Measurements from ENCODE around the gene APBB2.

Gene APBB2

DNA sequence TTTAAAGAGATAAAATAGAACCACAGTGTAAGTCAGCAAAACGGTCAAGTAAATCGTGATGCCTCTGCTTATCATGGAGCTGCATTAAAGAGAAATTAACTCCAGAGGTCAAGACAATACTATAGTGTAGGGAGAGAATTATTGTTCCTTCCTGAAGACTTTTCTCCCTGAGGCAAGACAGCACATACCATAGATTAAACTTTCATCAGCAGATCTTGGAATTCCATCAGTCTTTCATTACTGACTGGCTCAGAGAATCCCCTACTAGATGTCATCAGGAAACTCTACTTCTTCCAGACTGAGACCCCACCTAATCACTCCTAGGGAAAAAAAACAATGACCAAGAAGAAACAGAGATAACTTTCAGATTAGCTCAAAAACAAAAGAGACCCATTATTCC lies 333.2 kb downstream of the APBB2 start:
- no peak for DNase-seq

DNA sequence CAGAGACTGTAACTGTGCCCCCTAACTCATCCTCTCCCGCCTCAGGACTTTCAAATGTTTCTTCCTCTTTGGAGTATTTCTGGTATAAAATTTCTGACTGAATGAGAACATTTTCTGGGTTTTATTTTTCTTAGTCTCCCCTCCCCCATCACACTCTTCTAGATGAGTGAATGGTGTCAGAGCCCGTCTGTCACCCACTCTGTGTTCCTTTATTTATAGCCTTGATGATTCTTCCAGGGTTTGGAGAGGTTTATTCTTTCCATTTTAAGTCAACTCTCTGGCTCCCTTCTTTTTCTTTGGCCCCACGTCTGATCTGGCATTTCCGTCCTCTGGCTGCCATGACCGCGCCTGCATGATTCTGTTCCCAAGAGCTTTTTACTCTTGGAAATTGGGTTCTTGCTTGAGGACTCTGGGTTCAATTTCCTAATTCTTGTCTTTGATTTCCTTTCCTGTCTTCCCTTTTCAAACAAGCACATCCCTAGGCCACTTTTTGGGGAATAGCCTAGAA lies 335.7 kb downstream of the APBB2 start:
- no peak for DNase-seq

DNA sequence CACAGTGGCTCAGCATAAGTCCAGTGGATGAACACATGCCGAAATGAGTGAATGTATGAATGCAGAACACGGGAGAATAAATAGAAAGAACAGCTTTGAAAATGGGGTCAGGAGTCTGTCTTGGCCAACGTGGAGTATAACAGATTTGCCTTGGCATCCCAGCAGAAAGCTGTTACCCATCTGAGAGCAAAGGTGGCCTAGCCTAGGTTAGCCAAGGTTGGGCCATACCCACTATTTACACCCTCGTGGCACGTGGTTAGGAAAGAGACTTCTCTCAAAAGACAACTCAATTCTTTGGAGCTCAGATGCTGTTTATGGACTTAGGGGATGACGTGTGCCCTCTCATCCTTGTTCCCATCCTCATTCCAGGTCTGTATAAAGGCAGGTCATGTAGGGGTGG lies 337.3 kb downstream of the APBB2 start:
- DNase-seq, result no peak

DNA sequence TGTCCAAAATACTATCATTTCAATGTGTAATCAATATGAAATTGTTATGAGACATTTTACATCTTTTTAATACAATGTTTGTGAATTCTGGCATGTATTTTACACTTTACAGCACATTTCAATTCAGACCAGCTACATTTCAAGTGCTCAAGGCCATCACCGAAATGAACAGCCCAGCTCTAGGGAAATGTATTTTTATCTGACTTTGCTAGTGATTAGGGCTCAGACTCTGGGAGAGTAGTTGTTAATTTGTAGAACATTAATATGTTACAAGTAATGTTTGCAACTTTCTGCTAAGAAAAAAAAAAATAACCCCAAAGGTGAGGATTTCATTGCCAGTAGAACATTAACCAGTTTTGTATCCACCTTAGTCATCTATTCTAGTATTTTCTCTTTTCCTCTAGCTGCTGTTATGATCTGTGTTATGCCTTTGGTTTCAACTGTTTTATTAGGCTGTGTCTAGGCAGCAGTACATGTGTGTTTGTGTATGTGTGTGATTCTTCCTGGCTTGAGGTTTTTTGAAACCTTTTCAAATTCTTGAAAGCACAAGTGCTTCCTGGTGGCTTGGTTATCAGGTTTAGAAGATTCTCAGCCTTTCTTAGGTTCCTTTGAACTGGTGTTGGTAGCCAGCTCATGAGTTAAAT lies 338.7 kb downstream of the APBB2 start:
- DNase-seq, result no peak

DNA sequence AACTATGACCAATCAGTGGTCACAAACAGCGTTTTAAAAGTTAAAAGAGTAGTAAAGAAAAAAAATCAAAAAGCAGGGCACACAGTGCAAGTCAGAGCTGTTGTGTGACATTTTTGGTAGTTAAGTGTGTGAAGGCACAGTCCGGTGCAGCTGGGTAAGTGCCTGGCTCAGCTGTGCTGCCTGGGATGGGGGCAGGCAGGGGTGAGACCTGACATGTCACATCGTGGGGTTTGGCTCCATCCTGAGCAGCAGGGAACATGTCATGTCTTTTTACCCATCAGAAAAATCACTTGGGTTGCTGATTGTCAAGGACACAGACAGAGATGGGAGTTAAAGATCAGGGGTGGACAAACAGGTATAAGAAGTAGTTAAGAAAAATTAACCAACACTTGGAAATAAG lies 339.4 kb downstream of the APBB2 start:
- no peak for DNase-seq

DNA sequence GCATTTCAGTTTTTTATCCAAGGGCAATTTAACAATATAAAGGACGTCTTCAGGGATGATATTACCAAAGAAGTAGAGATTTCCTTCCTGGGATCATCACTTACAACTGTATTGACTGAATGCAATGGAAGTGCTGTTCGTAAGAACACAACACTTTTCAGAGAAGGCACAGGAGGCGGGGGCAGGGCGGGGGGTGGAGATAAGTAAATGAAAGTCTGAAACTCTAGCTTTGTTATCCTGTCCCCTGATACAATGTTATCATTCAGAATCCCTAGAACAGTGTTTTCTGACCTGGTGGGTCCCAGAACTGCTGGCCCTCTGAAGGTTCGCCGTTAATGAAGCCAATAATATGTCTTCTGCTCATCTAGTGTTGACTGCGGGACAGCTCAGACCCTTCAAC lies 340.0 kb downstream of the APBB2 start:
- no peak for DNase-seq

DNA sequence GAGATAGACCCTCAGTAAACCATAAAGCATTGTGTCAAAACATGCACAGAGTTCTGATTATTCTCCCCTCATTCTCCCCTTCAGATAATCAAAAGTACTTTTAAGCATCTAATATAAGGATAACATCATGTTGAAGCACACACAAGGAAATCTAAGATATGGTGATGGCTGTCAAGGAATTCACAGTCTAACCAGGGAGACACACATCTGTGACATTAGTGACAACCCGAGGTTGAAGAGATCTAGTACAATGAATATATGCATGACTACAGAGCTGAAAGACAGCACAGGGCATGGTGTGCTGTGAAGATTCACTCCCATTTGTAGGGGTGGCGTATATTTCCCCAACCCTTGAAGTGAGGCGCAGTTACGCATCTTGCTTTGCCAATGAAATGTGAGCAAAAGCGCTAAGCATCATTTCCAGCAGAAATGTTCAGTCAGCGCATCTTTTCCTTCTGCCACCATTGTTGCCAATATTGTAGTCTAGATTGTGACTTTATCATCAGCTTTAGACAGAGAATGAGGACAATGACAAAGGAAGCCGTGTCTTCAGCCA lies 342.6 kb downstream of the APBB2 start:
- no peak for DNase-seq

DNA sequence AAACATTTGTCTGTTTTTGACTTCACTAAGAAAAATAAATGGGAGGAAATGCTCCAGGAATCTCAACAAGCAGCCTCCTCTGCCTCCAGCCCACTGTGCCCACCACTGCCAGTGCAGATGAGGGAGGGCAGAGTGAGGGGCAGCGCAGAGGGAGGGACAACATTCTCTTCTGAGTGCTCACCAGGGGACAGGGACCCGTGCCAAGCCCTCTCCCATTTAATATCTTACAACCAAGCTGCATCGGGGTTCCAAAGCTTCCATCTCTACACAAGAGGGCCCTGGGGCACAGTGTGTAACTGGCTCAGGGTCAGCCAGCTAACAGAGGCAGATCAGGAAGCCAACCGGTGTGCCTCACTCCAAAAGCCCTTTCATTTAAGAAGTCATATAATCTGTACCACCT lies 344.2 kb downstream of the APBB2 start:
- no peak for DNase-seq

DNA sequence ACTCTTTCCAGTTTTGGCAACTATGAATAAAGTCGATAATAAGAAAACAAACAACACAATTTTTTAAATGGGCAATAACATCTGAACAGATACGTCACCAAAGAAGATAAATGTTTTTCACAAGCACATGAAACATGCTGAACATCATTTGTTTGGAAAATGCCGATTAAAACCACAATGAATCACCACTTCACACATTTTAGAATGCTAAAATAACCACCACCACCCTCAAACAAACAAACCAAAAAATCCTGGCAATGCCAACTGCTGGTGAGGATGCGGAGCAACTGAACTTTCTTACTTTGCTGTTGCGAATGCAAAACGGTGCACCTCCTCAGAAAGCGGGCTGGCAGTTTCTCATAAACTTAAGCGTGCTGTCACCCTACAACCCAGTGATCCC lies 348.6 kb downstream of the APBB2 start:
- DNase-seq, result no peak

DNA sequence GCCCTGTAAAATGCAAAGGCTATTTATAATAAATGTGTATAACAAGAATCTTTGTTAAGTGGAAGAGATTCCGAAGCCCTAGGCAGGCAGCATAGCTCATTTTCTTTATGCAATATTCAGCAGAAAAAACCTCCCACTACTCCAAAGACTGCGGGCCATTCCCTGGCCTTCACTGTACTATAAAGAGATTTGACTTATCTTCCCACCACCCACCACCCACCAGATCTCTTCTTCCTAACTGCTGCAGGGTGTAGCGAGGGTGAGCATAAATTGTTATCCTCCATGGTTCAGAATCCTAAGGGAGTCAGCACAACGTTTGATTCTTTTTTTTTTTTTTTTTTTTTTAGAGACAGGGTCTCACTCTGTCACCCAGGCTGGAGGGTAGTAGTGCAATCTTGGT lies 349.8 kb downstream of the APBB2 start:
- no peak for DNase-seq

DNA sequence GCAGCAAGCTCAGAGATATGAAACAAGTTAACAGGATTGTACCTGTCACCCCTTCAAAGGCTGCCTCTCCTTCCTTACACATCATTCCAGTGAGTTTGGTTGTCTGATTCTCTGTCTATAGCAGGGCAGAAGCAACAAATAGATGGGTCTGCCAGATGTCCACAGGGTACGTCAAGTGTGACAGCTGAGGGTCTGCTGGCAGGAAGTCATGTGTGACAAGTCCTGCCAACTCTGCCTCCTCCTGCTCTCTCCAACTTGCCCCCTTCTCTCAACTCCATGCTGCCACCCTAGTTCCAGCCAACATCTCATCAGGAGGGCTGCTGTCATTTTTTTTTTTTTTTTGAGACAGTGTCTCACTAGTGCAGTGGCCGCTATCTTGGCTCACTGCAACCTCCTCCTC lies 355.4 kb downstream of the APBB2 start:
- DNase-seq, result no peak

DNA sequence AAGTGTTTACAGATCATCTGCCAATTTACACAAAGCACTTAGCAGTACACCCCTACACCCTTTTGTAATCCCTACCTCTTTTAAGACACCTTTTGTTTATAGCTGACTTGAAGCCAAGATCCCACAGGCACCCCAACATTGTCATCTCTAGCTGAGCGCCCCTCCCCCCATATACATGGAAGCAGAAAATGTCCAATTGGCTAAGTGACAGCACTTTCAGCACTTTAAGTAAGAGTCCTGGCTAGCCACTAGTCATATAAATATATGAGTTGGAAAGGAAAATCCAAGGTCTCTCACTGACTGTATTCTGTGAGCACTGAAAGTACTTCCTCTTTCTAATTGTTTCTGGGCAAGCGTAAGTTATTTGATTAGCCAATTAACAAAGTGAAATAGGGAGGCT lies 356.4 kb downstream of the APBB2 start:
- no peak for DNase-seq

DNA sequence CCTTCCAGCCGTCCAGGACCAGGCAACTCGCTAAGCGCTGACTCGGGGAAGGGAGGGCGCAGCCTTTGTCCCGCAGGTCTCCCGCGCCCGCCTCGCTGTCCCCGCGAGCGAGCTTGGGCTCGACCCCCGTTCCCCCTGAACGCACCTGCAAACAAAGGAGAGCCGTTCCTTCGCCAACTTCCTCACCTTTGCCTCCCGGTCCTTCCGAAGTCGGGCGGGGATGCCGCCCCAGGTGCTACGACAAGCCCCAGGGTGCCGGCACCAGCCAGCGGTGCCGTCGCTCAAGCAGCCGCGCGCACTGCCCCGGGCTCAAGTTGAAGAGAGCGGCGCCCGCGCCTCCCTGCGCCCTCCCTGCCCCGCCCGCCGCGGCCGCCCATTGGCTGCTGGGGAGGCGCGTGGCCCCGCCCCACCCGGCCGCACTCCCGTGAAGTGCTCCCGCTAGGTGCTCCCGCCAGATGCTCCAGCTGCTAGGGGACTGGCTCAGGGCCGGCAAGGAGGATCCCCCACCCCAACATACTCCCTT lies 357.4 kb downstream of the APBB2 start:
- DNase-seq, result peak; percentile 3

DNA sequence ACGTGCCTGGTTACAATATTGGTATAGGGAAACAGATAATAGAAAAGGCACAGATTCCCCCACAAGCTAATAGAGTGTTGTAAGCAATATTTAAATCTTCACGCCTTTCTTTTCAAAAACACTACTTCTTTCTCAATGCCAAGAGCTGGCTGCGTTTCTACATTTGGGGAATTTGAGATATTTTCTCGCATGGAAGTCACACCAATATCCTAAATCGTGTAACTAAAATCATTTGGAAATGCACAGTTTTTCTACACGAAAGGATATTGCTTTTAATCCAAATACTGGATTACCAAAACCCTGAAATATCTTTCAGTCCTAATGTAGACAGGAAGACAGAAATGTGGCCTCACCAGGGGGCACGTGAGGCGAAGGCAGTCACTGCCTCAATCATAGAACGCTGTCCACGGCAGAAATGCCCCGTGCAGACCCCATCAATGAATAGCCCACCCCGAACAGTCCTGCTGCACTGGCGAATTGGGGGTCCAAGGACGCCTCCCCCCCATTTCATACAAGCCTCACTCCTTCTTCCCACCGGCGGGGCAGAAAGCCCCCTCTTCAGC lies 358.0 kb downstream of the APBB2 start:
- DNase-seq, result no peak

DNA sequence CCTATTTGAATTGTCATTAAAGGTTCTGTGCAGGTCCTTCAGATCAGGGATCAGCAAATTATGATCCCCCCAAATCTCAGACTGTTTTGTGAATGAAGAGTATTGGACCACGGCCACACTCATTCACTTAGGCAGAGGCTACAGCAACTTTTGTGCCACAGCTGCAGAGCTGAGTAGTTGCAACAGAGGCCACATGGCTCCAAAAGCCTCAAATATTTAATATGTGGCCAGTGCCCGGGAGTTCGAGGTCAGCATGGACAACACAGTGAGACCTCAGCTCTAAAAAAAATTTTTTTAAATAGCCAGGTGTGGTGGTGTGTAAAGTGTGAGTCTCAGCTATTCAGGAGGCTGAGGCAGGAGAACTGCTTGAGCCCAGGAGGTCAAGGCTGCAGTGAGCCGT lies 363.8 kb downstream of the APBB2 start:
- DNase-seq, result no peak

DNA sequence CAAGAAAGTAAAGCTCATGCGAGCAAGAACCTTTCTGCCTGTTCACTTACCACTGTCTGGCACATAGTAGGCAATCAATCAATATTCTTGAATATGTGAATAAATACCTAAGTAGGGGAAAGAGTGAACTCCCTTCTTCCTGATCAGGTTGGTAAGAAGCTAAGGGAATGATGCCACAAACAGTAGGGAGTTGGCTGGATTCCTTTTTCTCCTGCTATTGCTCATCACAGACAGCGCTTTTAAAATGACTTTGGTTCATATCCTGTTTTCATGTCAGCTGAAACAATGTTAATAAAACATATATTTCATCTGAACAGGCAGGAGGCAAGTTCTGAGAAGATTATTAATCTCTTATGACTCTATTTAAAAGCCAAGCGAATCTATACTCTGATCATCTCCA lies 365.4 kb downstream of the APBB2 start:
- DNase-seq, result no peak

DNA sequence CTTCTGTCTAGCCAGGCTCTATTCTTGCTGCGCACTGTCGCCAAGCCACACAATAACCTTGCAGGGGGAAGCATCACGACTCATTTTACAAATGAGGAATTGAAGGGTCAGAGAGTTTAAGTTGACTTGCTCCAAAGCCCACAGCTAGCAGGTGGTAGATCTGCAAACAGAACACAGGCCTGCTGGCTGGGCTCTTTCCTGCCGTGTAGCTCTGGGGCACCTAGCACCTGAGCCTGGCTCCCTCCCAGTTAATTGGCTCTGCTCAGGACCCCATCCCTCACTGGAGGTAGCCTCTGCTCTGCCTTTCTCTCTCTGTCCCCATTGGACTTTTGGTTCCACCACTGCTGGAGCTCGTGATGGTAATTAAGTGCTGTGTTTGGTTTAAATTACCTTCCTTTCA lies 366.1 kb downstream of the APBB2 start:
- DNase-seq, result no peak

DNA sequence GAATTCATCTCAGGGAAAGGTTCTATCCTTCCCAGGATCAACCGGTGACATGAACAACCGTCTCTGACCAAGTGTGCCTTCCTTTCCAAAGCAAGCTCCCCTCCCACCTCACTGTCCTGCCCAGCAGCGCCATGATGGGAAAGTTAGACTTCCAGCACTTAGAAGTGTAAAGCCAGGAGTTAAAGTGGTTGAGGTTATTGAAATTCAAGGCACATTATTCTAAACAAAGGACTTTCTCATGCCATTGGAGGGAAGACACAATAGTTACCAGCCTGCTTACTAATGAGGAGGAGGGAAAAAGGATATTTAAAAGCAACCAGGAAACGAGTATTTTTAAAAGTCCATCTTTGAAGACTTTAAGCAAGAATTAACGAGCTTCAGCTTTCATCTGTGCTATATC lies 367.8 kb downstream of the APBB2 start:
- no peak for DNase-seq

DNA sequence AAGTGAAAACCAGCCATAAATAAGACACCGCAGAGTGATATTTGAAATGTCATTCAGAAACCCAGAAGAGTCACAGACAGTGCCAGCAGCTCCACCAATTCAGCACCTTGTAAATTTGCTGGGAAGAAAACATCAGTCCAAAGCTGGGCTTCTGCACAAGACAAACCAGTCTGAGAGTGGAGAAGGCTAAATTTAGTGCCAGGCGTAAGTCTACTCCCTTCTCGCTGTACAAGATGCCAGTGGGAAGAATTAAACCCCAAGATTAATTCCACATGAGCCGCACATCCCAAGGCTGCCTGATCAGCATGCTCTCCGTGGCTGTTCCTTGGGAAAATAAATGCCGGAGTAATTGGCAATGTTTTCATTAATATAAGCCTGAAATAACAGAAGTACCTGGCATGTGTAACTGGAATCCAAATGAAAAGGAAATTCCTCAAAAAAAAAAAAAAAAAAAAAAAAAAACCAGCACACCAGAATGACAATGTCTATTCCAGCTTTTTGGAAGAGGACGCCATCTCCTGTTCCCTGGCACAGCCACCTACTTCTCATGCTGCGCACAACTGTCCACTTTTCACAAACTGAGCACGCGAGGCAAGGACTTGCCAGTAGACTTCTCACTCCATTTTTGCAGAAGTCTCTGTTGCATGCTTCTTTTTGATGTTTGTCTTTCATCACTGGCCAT lies 369.0 kb downstream of the APBB2 start:
- DNase-seq, result no peak

DNA sequence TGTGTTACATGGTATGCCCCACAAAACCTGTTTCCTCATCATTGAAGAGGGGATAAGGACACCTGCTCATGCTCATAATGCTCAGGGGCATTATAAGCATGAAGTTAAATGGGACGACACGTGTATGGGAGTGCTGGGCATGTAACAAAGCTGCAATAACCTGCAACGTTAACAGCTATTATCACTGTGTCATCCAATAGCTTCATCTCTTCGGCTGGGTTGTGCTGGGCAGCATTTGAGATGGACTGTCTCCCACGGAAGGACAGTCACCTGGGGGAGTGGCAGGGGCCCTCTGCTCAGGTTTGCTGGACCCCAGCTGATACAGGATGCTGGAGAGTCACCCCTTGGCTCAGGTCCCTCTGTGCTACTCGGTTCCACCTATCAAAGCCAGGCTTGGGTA lies 370.1 kb downstream of the APBB2 start:
- no peak for DNase-seq

DNA sequence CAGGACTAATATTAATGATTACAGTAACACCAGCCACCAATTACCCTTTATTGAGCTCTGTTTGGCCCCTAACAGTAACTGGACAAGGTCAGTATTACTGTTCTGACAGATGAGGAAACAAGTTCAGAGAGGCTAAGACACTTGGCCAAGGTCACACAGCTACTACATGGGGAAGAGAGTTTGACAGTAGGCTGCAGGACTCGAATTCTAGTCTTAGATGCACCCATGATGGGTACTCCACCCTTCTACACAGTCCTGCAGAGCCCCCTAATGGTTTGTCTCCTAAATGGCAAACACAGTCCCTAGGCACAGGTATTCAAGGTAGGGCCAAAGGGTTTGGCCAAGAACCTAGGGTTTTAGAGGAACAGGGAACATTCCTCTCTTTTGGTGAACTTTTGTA lies 370.6 kb downstream of the APBB2 start:
- no peak for DNase-seq

DNA sequence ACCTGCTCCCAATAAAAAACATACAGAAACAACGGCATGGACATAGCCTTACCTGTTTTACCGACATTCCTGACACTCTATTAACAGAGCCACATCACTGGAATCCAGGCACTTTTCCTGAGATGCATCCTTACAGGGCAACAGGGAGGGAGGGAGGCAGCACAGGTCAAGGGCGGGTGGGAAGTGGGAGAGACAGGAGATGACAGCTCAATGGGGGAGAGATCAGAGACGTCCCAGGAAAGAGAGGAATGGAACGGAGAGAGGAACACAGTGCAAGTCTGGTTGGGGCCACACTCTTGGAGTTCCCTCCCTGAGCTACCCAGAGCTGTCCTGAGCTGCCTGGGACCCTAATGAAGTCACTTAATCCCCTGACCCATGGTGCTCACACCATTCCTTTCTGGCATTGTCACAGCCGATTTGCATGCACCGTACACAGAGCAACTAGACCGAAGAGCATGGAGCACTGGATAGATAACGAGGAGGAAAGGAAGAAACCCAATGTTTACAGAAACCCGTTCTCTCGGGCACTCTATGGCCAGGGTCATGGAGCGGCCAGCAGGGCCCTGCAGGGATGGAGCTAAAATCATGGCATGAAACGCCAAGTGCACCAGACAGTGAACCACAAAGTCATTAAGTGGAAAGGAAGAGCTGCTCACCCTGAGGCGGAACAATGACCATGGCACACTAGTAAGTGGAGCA lies 371.5 kb downstream of the APBB2 start:
- no peak for DNase-seq

DNA sequence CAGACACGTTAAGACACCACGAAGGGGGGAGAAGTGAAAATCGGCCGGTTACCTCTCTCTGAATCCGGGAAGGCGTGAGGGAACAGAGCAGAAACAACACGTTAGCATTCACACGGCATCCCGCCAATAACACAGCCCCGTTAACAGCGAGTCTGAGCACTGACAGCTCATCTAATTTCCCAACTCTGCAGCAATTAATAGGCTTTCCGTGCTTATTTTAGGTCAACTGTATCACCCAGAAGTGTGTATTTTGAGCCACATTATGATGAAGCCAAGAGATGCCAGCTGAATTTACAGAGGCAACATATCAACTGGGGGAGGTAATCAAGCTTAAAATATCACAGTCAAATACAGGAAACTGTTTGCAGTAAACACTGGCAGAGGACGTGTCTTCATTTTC lies 372.0 kb downstream of the APBB2 start:
- DNase-seq, result no peak
